ENCODE measurements around the gene PHACTR3. TPM values are rescaled to one million over a fixed set of nuclear protein-coding genes. Genes with fewer than 3 reads are reported as not detected.

PHACTR3 gene
- total RNA-seq, 3 donors from 2014 or later, result 0.41 to 3.4 (median 1.1) TPM

GRCh38 chr20:59817406-59817805, 213.1 kb downstream of the PHACTR3 start:
- no peaks in the 10 kb centered on the region for H3K9me3 ChIP-seq
- intact Hi-C loops (cut with DNase I, micrococcal nuclease), result no loop called here
- no peak for TF ChIP-seq CTCF (IDR thresholded peaks at IDR 0.05)
- DNase-seq (no peak), ATAC-seq (no peak)
- H3K36me3 ChIP-seq (ENCODE audit: low read depth), result no peaks in the 10 kb centered on the region
- no peak overlapping the region for H3K4me3 ChIP-seq
- no peaks in the 10 kb centered on the region for H3K4me1 ChIP-seq (ENCODE audit: low read depth)

GRCh38 chr20:59817846-59818615, 213.7 kb downstream of the PHACTR3 start:
- DNase-seq (no peak), ATAC-seq (no peak)
- no peak for TF ChIP-seq CTCF (IDR thresholded peaks at IDR 0.05)
- intact Hi-C loops (cut with DNase I, micrococcal nuclease), result no loop called here
- no peaks in the 10 kb centered on the region for H3K9me3 ChIP-seq
- no peak overlapping the region for H3K4me3 ChIP-seq
- H3K4me1 ChIP-seq (ENCODE audit: low read depth), result no peaks in the 10 kb centered on the region
- H3K36me3 ChIP-seq (ENCODE audit: low read depth), result no peaks in the 10 kb centered on the region

GRCh38 chr20:59818911-59819310, 214.6 kb downstream of the PHACTR3 start:
- no peaks in the 10 kb centered on the region for H3K9me3 ChIP-seq
- H3K4me1 ChIP-seq (ENCODE audit: low read depth), result no peaks in the 10 kb centered on the region
- ATAC-seq, result no peak
- no peak for DNase-seq
- H3K4me3 ChIP-seq, result no peak overlapping the region
- TF ChIP-seq CTCF (IDR thresholded peaks at IDR 0.05), result no peak
- H3K36me3 ChIP-seq (ENCODE audit: low read depth), result no peaks in the 10 kb centered on the region
- intact Hi-C loops (cut with DNase I, micrococcal nuclease), result no loop called here

- no peak for TF ChIP-seq CTCF (IDR thresholded peaks at IDR 0.05)
- Histone ChIP-seq H3K9me3 (no peaks in the 10 kb centered on the region), H3K4me1 (ENCODE audit: low read depth) (no peaks in the 10 kb centered on the region), H3K4me3 (no peak overlapping the region), H3K36me3 (ENCODE audit: low read depth) (no peaks in the 10 kb centered on the region)
- DNase-seq (no peak), ATAC-seq (no peak)
- intact Hi-C loops (cut with DNase I, micrococcal nuclease), result no loop called here
These were observed 215.3 kb downstream of the PHACTR3 start for GRCh38 chr20:59819496-59820203.

- DNase-seq, result no peak
These were observed 216.1 kb downstream of the PHACTR3 start for GRCh38 chr20:59820204-59821041.

More at GRCh38 chr20:59820204-59821041, 216.1 kb downstream of the PHACTR3 start:
- Histone ChIP-seq H3K36me3 (ENCODE audit: low read depth) (no peaks in the 10 kb centered on the region), H3K9me3 (no peaks in the 10 kb centered on the region), H3K4me1 (ENCODE audit: low read depth) (no peaks in the 10 kb centered on the region), H3K4me3 (no peak overlapping the region)
- peak; percentile 79 for ATAC-seq
- TF ChIP-seq CTCF (IDR thresholded peaks at IDR 0.05), result no peak
- intact Hi-C loops (cut with DNase I, micrococcal nuclease), result no loop called here
